GM10266 (cell line): ENCODE measurements around the gene DNAH3.
"Not testable (repeated sequence)": the region's sequence is repeated elsewhere in the genome, so short reads cannot be mapped to it uniquely, and the experiment has no call there.

ENCODE experiments used
- DNase-seq: peaks from one replicate; pipeline ENCODE4 v3.0.0; 2012; ENCODE audit errors: extremely low spot score
- TF ChIP-seq, protein P1 (sequence below): IDR thresholded peaks from 2 replicates; pipeline ENCODE4 v1.5.1; 2012; ENCODE audit warnings: mild to moderate bottlenecking, low read depth; ENCODE audit not compliant: control insufficient read depth, insufficient read depth; ENCODE audit errors: missing control alignments

The DNAH3 gene

DNA sequence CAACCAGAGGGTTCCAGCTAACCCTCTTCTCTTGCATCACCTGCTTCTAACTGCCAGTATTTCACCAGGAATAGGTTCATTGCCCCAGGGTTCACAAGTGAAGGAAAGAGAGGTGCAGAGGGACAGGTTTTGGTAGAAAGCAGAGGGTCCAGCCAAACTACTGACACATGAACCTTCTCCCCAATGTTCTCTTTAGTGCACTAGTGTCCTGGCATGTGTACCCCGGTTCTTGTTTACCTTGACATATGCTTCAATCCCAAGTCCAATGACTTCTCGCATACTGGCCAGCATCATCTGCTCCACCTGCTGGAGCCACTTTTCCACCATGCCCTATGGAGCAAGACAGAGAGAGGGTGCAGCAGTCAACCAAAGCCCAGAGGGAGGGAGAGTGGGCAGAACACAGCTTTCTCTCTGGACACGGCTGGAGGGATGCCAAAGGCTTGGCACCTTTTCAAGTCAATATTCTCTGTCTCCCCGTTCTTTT lies 90.6 kb downstream of the DNAH3 start:
- no peak for DNase-seq
- TF ChIP-seq, protein P1, sequence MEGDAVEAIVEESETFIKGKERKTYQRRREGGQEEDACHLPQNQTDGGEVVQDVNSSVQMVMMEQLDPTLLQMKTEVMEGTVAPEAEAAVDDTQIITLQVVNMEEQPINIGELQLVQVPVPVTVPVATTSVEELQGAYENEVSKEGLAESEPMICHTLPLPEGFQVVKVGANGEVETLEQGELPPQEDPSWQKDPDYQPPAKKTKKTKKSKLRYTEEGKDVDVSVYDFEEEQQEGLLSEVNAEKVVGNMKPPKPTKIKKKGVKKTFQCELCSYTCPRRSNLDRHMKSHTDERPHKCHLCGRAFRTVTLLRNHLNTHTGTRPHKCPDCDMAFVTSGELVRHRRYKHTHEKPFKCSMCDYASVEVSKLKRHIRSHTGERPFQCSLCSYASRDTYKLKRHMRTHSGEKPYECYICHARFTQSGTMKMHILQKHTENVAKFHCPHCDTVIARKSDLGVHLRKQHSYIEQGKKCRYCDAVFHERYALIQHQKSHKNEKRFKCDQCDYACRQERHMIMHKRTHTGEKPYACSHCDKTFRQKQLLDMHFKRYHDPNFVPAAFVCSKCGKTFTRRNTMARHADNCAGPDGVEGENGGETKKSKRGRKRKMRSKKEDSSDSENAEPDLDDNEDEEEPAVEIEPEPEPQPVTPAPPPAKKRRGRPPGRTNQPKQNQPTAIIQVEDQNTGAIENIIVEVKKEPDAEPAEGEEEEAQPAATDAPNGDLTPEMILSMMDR = no peak

DNA sequence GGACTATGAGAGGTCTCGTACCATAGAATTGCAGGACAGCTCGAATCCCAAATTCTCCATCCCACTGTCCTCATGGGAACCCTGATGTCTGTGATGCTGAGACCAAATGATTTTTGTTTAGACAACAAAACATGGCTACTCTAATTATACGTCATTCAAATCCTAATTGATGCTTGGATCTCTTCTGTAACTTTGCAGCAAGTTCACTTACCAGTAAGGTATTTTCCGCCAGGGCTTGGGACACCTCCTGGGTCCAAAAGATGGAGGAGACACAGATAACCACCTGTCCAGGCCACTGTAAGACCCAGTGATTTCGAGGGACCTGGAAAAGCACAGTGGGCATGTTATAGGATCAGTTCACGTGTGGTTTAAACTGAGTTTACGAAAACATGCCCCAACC lies 92.8 kb downstream of the DNAH3 start:
- DNase-seq = no peak
- TF ChIP-seq, protein P1 = no peak

DNA sequence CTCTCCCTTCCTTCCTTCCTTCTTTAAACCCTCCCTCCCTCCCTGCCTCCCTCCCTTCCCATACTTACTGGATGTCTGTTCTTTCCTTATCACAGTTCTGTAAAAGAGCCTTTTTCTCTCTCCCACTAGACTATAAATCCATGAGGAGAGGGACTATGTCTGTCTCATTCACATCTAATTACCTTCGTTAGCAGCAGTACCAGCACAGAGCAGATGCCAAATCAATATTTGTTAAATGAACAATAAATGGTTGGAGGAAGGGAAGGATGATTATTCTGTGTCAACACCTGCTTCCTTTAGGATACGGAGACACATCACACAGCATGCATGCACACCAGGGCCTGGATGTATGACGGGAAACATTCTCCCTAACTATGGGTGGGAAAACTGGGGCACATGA lies 94.2 kb downstream of the DNAH3 start:
- DNase-seq = no peak
- TF ChIP-seq, protein P1 = no peak

DNA sequence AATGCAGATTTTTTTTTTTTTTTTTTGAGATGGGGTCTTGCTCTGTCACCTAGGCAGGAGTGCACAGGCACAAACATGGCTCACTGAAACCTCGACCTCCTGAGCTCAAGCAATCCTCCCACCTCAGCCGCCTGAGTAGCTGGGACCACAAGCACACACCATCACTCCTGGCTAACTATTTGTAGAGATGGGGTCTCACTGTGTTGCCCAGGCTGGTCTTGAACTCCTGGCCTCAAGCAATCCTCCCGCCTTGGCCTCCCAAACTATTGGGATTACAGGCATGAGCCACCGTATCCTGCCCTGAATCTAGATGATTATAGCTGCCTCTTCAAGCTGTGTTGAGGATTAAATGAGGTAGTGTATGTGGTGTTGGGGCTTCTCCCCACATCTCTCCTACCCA lies 94.9 kb downstream of the DNAH3 start:
- DNase-seq = not testable (repeated sequence)

DNA sequence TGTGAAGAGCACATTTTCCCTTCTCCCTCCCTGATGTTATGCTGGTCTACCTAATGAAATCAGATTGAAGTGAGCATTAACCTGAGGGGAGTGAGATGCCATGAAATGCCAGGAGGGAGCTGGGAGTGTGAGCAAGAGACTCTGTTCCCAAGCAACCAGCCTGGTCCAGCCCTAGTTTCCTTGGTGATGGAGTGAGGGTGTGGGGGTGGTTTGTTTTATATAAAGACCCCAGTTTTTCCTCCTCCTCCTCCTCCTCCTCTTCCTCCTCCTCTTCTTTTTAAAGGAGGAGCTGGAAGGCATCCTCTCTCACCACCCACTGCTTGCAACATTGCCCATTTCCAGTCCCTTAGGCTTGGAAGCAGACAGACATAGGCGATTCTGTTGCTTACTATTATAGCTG lies 97.1 kb downstream of the DNAH3 start:
- DNase-seq = no peak
- TF ChIP-seq, protein P1 = no peak

DNA sequence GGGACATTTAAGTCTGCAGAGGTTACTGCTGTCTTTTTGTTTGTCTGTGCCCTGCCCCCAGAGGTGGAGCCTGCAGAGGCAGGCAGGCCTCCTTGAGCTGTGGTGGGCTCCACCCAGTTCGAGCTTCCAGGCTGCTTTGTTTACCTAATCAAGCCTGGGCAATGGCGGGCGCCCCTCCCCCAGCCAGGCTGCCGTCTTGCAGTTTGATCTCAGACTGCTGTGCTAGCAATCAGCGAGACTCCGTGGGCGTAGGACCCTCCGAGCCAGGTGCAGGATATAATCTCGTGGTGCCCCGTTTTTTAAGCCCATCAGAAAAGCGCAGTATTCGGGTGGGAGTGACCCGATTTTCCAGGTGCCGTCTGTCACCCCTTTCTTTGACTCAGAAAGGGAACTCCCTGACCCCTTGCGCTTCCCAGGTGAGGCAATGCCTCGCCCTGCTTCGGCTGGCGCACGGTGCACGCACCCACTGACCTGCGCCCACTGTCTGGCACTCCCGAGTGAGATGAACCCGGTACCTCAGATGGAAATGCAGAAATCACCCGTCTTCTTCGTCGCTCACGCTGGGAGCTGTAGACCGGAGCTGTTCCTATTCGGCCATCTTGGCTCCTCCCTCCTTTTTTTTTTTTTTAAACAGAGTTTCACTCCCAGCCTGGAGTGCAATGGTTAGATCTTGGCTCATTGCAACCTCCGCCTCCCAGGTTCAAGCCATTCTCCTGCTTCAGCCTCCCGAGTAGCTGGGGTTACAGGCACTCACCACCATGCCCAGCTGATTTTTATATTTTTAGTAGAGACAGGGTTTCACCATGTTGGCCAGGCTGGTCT lies 102.3 kb downstream of the DNAH3 start:
- DNase-seq = not testable (repeated sequence)

DNA sequence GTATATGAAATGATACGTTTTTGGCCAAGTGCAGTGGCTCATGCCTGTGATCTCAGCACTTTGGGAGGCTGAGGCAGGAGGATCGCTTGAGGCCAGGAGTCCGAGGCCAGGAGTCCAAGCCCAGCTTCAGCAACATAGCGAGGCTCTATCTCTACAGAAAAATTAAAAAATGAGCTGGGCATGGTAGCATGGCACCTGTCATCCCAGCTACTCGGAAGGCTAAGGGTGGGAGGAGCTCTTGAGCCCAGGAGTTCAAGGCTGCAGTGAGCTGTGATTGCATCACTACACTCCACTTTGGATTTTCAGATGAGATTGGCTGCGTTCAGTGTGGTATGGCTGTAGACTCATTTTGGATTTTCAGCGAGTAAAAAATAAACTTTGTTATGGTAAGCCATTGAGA lies 112.4 kb downstream of the DNAH3 start:
- no peak for DNase-seq
- TF ChIP-seq, protein P1 = no peak

DNA sequence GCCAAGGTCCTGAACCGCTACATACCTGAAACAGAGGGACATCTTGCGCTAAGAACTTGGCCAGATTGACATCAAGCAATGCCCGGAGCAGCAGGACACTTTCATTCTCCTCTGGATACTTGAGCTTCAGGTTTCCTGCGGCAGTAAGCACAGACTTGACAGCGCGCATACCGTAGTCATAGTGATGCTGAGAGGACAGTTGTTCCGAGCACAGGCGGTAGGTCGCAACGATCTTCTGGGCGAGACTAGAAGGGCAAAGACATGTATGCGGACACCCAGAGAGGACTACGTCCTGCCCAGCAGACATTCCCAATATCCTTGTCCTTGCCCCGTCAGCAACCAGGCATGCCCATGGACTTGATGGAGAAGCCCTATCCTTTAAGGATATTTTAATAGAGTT lies 112.9 kb downstream of the DNAH3 start:
- DNase-seq = no peak
- TF ChIP-seq, protein P1 = no peak
